Hepatocyte (in vitro differentiated cells): Measurements from ENCODE around the gene CDV3. TPM values are rescaled to one million over a fixed set of nuclear protein-coding genes. Genes with fewer than 3 reads are reported as not detected.

Source experiments
- DNase-seq: peaks from one replicate; pipeline ENCODE4 v3.0.0-alpha.2; 2016; ENCODE audit warnings: low spot score
- H2AFZ ChIP-seq: fragments of 200-600 bp; sonication (generic); 2 replicates; pipeline ENCODE4 v1.6.0; 2016; ENCODE audit warnings: antibody characterized with exemption, mild to moderate bottlenecking
- H3K27ac ChIP-seq: fragments of 200-600 bp; sonication (generic); 2 replicates; pipeline ENCODE4 v1.5.1; 2016; ENCODE audit warnings: mild to moderate bottlenecking
- H3K27me3 ChIP-seq: fragments of 200-600 bp; sonication (generic); 2 replicates; pipeline ENCODE4 v1.6.1; 2016
- H3K36me3 ChIP-seq: fragments of 200-600 bp; sonication (generic); replicated peaks from 2 replicates; pipeline ENCODE4 v1.5.1; 2016; ENCODE audit warnings: low read depth; ENCODE audit not compliant: insufficient read depth
- H3K4me1 ChIP-seq: fragments of 200-600 bp; sonication (generic); 2 replicates; pipeline ENCODE4 v1.5.1; 2016; ENCODE audit warnings: mild to moderate bottlenecking, moderate library complexity; ENCODE audit not compliant: insufficient read depth
- H3K4me2 ChIP-seq: fragments of 200-600 bp; sonication (generic); 2 replicates; pipeline ENCODE4 v1.6.0; 2016
- H3K4me3 ChIP-seq: fragments of 200-600 bp; sonication (generic); 2 replicates; pipeline ENCODE4 v1.5.1; 2016; ENCODE audit warnings: mild to moderate bottlenecking
- H3K79me2 ChIP-seq: fragments of 200-600 bp; sonication (generic); 2 replicates; pipeline ENCODE4 v1.6.0; 2017; ENCODE audit warnings: mild to moderate bottlenecking
- H3K9me2 ChIP-seq: fragments of 200-600 bp; sonication (generic); replicated peaks from 2 replicates; pipeline ENCODE4 v1.6.0; 2017; ENCODE audit warnings: mild to moderate bottlenecking; ENCODE audit not compliant: insufficient read depth
- H3K9me3 ChIP-seq: fragments of 200-600 bp; sonication (generic); 2 replicates; pipeline ENCODE4 v1.5.1; 2016; ENCODE audit warnings: low read depth, mild to moderate bottlenecking
- H4K20me1 ChIP-seq: fragments of 200-600 bp; sonication (generic); 2 replicates; pipeline ENCODE4 v1.6.0; 2016; ENCODE audit warnings: mild to moderate bottlenecking; ENCODE audit not compliant: insufficient read depth, poor library complexity, severe bottlenecking
- CTCF ChIP-seq: fragments of 200-600 bp; sonication (generic); IDR thresholded peaks from 2 replicates; pipeline ENCODE4 v1.5.1; 2016; ENCODE audit warnings: antibody characterized with exemption, mild to moderate bottlenecking; ENCODE audit not compliant: poor library complexity
- EZH2 ChIP-seq: fragments of 200-600 bp; sonication (generic); IDR thresholded peaks from 2 replicates; pipeline ENCODE4 v1.6.1; 2016; ENCODE audit warnings: antibody characterized with exemption, mild to moderate bottlenecking, borderline replicate concordance
- EZH2phosphoT487 ChIP-seq: fragments of 200-600 bp; sonication (generic); IDR thresholded peaks from one replicate; pipeline ENCODE4 v1.6.1; 2018; ENCODE audit warnings: antibody characterized with exemption, mild to moderate bottlenecking, low read depth, moderate library complexity; ENCODE audit not compliant: unreplicated experiment, severe bottlenecking
- WGBS: methylation state at CpG from one replicate; pipeline ENCODE4 v1.1.6; 2016; ENCODE audit warnings: low lambda C conversion rate; ENCODE audit errors: missing lambda C conversion rate; 5-methylcytosine and 5-hydroxymethylcytosine counted together
- polyA plus RNA-seq: library from polyadenylated mRNA; unstranded; fragments of >200 nt; fragmentation: Nextera tagmentation; extraction: Ambion mirVana; gene quantifications from 2 replicates; pipeline ENCODE4 v1.2.1, GENCODE V29; 2016
- total RNA-seq: library from RNA; depleted of rRNA; stranded (reverse); fragments of >200 nt; gene quantifications from 2 replicates; pipeline ENCODE4 v1.2.3, GENCODE V29; 2014

CDV3 gene
- total and polyA plus RNA-seq, 2 experiments from 2014 or later, result 97.6 to 243 TPM

GRCh38 chr3:133588784-133589465, 15.4 kb downstream of the CDV3 start:
- no peak overlapping the region for H3K4me3 ChIP-seq
- no peaks in the 10 kb centered on the region for H3K36me3 ChIP-seq
- H2AFZ ChIP-seq, result no peak overlapping the region
- DNase-seq, result no peak
- H3K79me2 ChIP-seq, result peaks cover 13% of the 10 kb centered on the region
- no peaks in the 10 kb centered on the region for H3K9me3 ChIP-seq
- H3K27ac ChIP-seq, result no peak overlapping the region
- H4K20me1 ChIP-seq, result peaks cover 29% of the 10 kb centered on the region
- H3K4me1 ChIP-seq, result no peaks in the 10 kb centered on the region
- no peak overlapping the region for H3K4me2 ChIP-seq
- TF ChIP-seq EZH2phosphoT487 (no peak), EZH2 (no peak), CTCF (no peak)
- 89% methylated on average over 2 of the region's 2 CpGs for WGBS
- no peaks in the 10 kb centered on the region for H3K27me3 ChIP-seq
- no peaks in the 10 kb centered on the region for H3K9me2 ChIP-seq

DNA sequence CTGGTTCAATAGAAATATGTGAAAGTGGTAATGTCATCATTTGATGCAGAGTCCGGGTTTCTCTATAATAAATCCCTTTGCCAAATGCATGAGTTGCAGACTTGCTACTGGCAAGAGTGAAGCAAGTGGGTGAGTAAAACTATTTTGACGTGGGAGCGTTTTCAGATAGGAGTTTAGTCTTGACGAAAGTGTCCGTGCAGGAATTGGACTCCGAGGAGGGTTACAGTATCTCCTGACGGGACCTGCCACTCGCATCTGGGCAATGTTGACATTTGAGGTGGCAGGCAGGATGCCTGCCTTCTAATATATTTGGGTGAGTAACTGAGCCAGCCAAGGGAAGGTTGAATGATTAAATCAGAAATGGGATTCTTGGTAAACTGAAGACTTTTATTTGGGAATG, 16.0 kb downstream of the CDV3 start:
- no peaks in the 10 kb centered on the region for H3K9me2 ChIP-seq
- no peaks in the 10 kb centered on the region for H3K4me1 ChIP-seq
- H4K20me1 ChIP-seq, result peaks cover 23% of the 10 kb centered on the region
- no peak for TF ChIP-seq EZH2
- TF ChIP-seq EZH2phosphoT487, result no peak
- TF ChIP-seq CTCF, result no peak
- DNase-seq, result no peak
- H2AFZ ChIP-seq, result no peak overlapping the region
- H3K27ac ChIP-seq, result no peak overlapping the region
- H3K4me3 ChIP-seq, result no peak overlapping the region
- peaks cover 8% of the 10 kb centered on the region for H3K79me2 ChIP-seq
- H3K9me3 ChIP-seq, result no peaks in the 10 kb centered on the region
- WGBS, result 93% methylated on average over 8 of the region's 8 CpGs
- H3K4me2 ChIP-seq, result no peak overlapping the region
- H3K36me3 ChIP-seq, result no peaks in the 10 kb centered on the region
- H3K27me3 ChIP-seq, result no peaks in the 10 kb centered on the region

DNA sequence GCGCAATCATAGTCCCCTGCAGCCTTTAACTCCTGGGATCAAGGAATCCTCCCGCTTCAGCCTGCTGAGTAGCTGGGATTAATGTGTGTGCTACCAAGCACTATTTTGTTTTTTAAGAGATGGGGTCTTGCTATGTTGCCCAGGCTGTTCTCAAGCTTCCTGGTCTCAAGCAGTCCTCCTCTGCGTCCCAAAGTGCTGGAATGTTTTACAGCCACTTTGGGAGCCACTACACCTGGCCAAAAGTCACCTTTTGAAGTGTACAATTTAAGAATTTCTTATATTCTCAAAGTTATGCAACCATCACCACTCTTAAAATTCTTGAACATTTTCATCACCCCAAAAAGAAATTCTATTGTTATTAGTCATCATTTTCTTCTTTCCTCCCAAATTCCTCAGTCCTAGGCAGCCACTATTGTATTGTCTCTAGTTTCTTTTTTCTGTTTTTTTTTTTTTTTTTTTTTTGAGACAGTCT, 17.8 kb downstream of the CDV3 start:
- Histone ChIP-seq H3K4me1 (no peaks in the 10 kb centered on the region), H3K27me3 (no peaks in the 10 kb centered on the region), H2AFZ (no peak overlapping the region), H3K4me2 (no peak overlapping the region), H3K9me2 (no peaks in the 10 kb centered on the region), H3K9me3 (no peaks in the 10 kb centered on the region), H3K4me3 (no peak overlapping the region), H3K79me2 (peaks cover 2% of the 10 kb centered on the region), H4K20me1 (peaks cover 19% of the 10 kb centered on the region), H3K27ac (no peak overlapping the region), H3K36me3 (no peaks in the 10 kb centered on the region)
- no peak for TF ChIP-seq EZH2phosphoT487
- no peak for TF ChIP-seq CTCF
- TF ChIP-seq EZH2, result no peak
- DNase-seq, result no peak
- WGBS, result 93% methylated on average over 3 of the region's 3 CpGs

DNA sequence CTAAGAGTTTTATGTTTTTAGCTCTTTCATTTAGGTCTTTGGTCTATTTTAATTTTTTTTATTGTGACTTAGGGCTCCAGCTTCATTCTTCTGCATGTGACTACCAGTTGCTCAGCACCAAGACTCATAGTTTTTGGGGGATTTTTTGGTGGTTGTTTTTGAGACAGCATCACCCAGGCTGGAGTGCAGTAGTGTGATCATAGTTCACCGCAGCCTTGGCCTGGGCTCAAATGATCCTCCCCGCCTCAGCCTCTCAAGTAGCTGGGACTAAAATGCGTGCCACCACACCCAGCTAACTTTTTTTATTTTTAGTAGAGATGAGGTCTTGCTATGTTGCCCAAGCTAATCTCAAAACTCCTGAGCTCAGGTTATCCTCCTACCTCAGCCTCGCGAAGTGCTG, 19.4 kb downstream of the CDV3 start:
- H3K9me3 ChIP-seq, result no peaks in the 10 kb centered on the region
- no peak overlapping the region for H3K4me2 ChIP-seq
- no peak overlapping the region for H3K4me3 ChIP-seq
- no peaks in the 10 kb centered on the region for H3K36me3 ChIP-seq
- no peaks in the 10 kb centered on the region for H3K9me2 ChIP-seq
- 93% methylated on average over 5 of the region's 5 CpGs for WGBS
- H3K79me2 ChIP-seq, result peaks cover 2% of the 10 kb centered on the region
- H4K20me1 ChIP-seq, result peaks cover 13% of the 10 kb centered on the region
- no peaks in the 10 kb centered on the region for H3K27me3 ChIP-seq
- no peak for DNase-seq
- no peak overlapping the region for H3K27ac ChIP-seq
- no peak overlapping the region for H2AFZ ChIP-seq
- H3K4me1 ChIP-seq, result no peaks in the 10 kb centered on the region
- no peak for TF ChIP-seq EZH2phosphoT487
- TF ChIP-seq EZH2, result no peak
- no peak for TF ChIP-seq CTCF
